H1 (cell line): ENCODE results near the gene SPPL2A. TPM values are rescaled to one million over a fixed set of nuclear protein-coding genes. Genes with fewer than 3 reads are reported as not detected.

ENCODE experiments used
- CTCF ChIA-PET: fragments of 300-600 bp; sonication (Branson Sonifier 250); formaldehyde crosslinking; loops from one replicate; lab custom pipeline; 2021; ENCODE audit not compliant: partially characterized antibody; lab: Charles Lee
- POLR2A ChIA-PET: fragments of 300-600 bp; sonication (Branson Sonifier 250); formaldehyde crosslinking; loops from one replicate; lab custom pipeline; 2021; ENCODE audit warnings: inconsistent platforms; ENCODE audit not compliant: partially characterized antibody; lab: Charles Lee
- DNase-seq, 2 experiments: peaks; one replicate each; pipeline versions ENCODE4 v3.0.0 to v3.0.0-alpha.2; 2010 to 2022; ENCODE audit warnings: low spot score in 2 of 2, low read depth in 1 of 2, mixed read lengths in 1 of 2
- FAIRE-seq: peaks from 2 replicates; lab custom pipeline; 2011; peaks lifted over from hg19 to GRCh38; lab: Jason Lieb, UNC
- H2AFZ ChIP-seq: 2 replicates; pipeline ENCODE4 v1.8.1; 2012; ENCODE audit warnings: low read length, inconsistent platforms
- H2AK5ac ChIP-seq: 2 replicates; pipeline ENCODE4 v1.6.1; 2013; ENCODE audit warnings: low read depth, low read length
- H2BK120ac ChIP-seq: replicated peaks from 2 replicates; pipeline ENCODE3; 2013; ENCODE audit warnings: low read depth, low read length, inconsistent platforms
- H2BK12ac ChIP-seq: 2 replicates; pipeline ENCODE4 v1.6.1; 2013; ENCODE audit warnings: low read depth, low read length
- H2BK15ac ChIP-seq: 2 replicates; pipeline ENCODE4 v1.6.1; 2013; ENCODE audit warnings: low read length
- H2BK20ac ChIP-seq: 2 replicates; pipeline ENCODE4 v1.6.1; 2013; ENCODE audit warnings: low read length
- H2BK5ac ChIP-seq: 2 replicates; pipeline ENCODE4 v1.6.1; 2013; ENCODE audit warnings: low read depth, low read length
- H3K14ac ChIP-seq: 2 replicates; pipeline ENCODE4 v1.6.1; 2013; ENCODE audit warnings: inconsistent platforms; ENCODE audit not compliant: insufficient read length
- H3K18ac ChIP-seq: 2 replicates; pipeline ENCODE4 v1.6.1; 2013; ENCODE audit warnings: low read length; ENCODE audit errors: extremely low read depth
- H3K23ac ChIP-seq: 2 replicates; pipeline ENCODE4 v1.6.1; 2013; ENCODE audit warnings: inconsistent platforms; ENCODE audit not compliant: insufficient read length
- H3K23me2 ChIP-seq: 2 replicates; pipeline ENCODE4 v1.6.1; 2013; ENCODE audit warnings: low read depth, low read length
- H3K27ac ChIP-seq: 2 replicates; pipeline ENCODE4 v1.6.1; 2011; ENCODE audit warnings: low read depth, low read length, inconsistent platforms
- H3K27me3 ChIP-seq, 4 experiments: replicated peaks in 1 of 4; 1 replicate in 1 of 4; 2 replicates in 3 of 4; pipeline versions ENCODE4 v1.6.1 to v1.8.1; 2011 to 2013; ENCODE audit warnings: low read length in 3 of 4, mild to moderate bottlenecking in 3 of 4, inconsistent platforms in 2 of 4, mixed read lengths in 2 of 4, moderate library complexity in 1 of 4; ENCODE audit not compliant: control insufficient read depth in 3 of 4, insufficient read depth in 3 of 4; ENCODE audit errors: extremely low read depth in 1 of 4
- H3K36me3 ChIP-seq, 4 experiments: 2 replicates each; pipeline versions ENCODE4 v1.6.1 to v1.8.1; 2011 to 2013; ENCODE audit warnings: mild to moderate bottlenecking in 4 of 4, low read length in 3 of 4, moderate library complexity in 2 of 4, control low read depth in 1 of 4, inconsistent platforms in 1 of 4; ENCODE audit not compliant: insufficient read depth in 4 of 4, control insufficient read depth in 2 of 4
- H3K4ac ChIP-seq: replicated peaks from 2 replicates; pipeline ENCODE3; 2013; ENCODE audit warnings: low read length, low read depth, mixed read lengths, inconsistent platforms; ENCODE audit not compliant: insufficient read length
- H3K4me1 ChIP-seq, 4 experiments: replicated peaks in 1 of 4; 1 replicate in 1 of 4; 2 replicates in 3 of 4; pipeline versions ENCODE4 v1.6.1 to v1.8.1; 2011 to 2013; ENCODE audit warnings: low read length in 3 of 4, inconsistent platforms in 2 of 4, mixed read lengths in 1 of 4; ENCODE audit not compliant: insufficient read depth in 4 of 4, control insufficient read depth in 3 of 4
- H3K4me2 ChIP-seq, 2 experiments: 2 replicates each; pipeline versions ENCODE4 v1.6.1 to v1.8.1; 2011 to 2013; ENCODE audit warnings: low read depth in 2 of 2, low read length in 2 of 2, control low read depth in 1 of 2, inconsistent platforms in 1 of 2, mild to moderate bottlenecking in 1 of 2; ENCODE audit not compliant: insufficient read depth in 1 of 2
- H3K4me3 ChIP-seq, 4 experiments: fragments of 200-600, 300-600 bp in 1 of 4; sonication (generic), shearing (Covaris generic), sonication (Bioruptor Twin) in 1 of 4; 2 replicates each; pipeline versions ENCODE4 v1.5.1 to v1.8.1; 2011 to 2016; ENCODE audit warnings: low read length in 4 of 4, low read depth in 3 of 4, control low read depth in 2 of 4, inconsistent platforms in 2 of 4, mild to moderate bottlenecking in 2 of 4, mixed read lengths in 1 of 4, moderate library complexity in 1 of 4; ENCODE audit not compliant: insufficient read depth in 2 of 4; ENCODE audit errors: extremely low read depth in 1 of 4
- H3K56ac ChIP-seq: replicated peaks from 2 replicates; pipeline ENCODE3; 2013; ENCODE audit warnings: low read depth, mild to moderate bottlenecking, mixed read lengths, low read length, inconsistent platforms; ENCODE audit not compliant: insufficient read length
- H3K79me1 ChIP-seq: 2 replicates; pipeline ENCODE4 v1.6.1; 2013; ENCODE audit warnings: low read depth, low read length, control low read depth
- H3K79me2 ChIP-seq, 2 experiments: 2 replicates each; pipeline versions ENCODE4 v1.6.1 to v1.8.1; 2012 to 2013; ENCODE audit warnings: low read length in 2 of 2, mild to moderate bottlenecking in 2 of 2, inconsistent platforms in 1 of 2; ENCODE audit not compliant: insufficient read depth in 2 of 2, control insufficient read depth in 1 of 2
- H3K9ac ChIP-seq, 4 experiments: replicated peaks in 1 of 4; 1 replicate in 1 of 4; 2 replicates in 3 of 4; pipeline versions ENCODE4 v1.6.1 to v1.8.1; 2011 to 2013; ENCODE audit warnings: low read depth in 3 of 4, low read length in 3 of 4, control low read depth in 2 of 4, mild to moderate bottlenecking in 2 of 4, moderate library complexity in 2 of 4, inconsistent platforms in 1 of 4; ENCODE audit errors: extremely low read depth in 1 of 4
- H3K9me3 ChIP-seq, 2 experiments: 2 replicates each; pipeline versions ENCODE4 v1.6.1 to v1.8.1; 2012 to 2013; ENCODE audit warnings: mild to moderate bottlenecking in 2 of 2, moderate library complexity in 2 of 2, control low read depth in 1 of 2, inconsistent platforms in 1 of 2, low read depth in 1 of 2, low read length in 1 of 2, mixed read lengths in 1 of 2; ENCODE audit not compliant: insufficient read depth in 2 of 2
- H4K20me1 ChIP-seq, 2 experiments: replicated peaks in 1 of 2; 2 replicates each; pipeline versions ENCODE3 to v1.8.1; 2011 to 2013; ENCODE audit warnings: inconsistent platforms in 2 of 2, low read length in 2 of 2, mild to moderate bottlenecking in 1 of 2; ENCODE audit not compliant: insufficient read depth in 2 of 2, control insufficient read depth in 1 of 2
- H4K5ac ChIP-seq: 2 replicates; pipeline ENCODE4 v1.6.1; 2013; ENCODE audit warnings: low read length, low read depth, mixed read lengths, inconsistent platforms; ENCODE audit not compliant: insufficient read length
- H4K8ac ChIP-seq: 2 replicates; pipeline ENCODE4 v1.8.0; 2013; ENCODE audit warnings: mild to moderate bottlenecking, moderate library complexity, low read length, inconsistent platforms; ENCODE audit not compliant: insufficient read depth; ENCODE audit errors: extremely low read depth
- H4K91ac ChIP-seq: replicated peaks from 2 replicates; pipeline ENCODE3; 2013; ENCODE audit warnings: low read length, mixed read lengths, inconsistent platforms; ENCODE audit not compliant: insufficient read length
- CEBPB ChIP-seq: IDR thresholded peaks from 2 replicates; pipeline ENCODE4 v1.6.1; 2012; ENCODE audit warnings: low read depth, low read length
- EP300 ChIP-seq, 2 experiments: IDR thresholded peaks; 1 replicate in 1 of 2; 2 replicates in 1 of 2; pipeline ENCODE4 v1.6.1; 2011 to 2012; ENCODE audit warnings: low read depth in 2 of 2, low read length in 2 of 2, mild to moderate bottlenecking in 2 of 2, borderline replicate concordance in 1 of 2, inconsistent platforms in 1 of 2, moderate library complexity in 1 of 2
- HDAC2 ChIP-seq, 2 experiments: fragments of 300-600 bp in 1 of 2; sonication (generic) in 1 of 2; IDR thresholded peaks; 2 replicates each; pipeline ENCODE4 v1.6.1; 2011 to 2012; ENCODE audit warnings: low read depth in 2 of 2, low read length in 2 of 2, mild to moderate bottlenecking in 2 of 2, moderate library complexity in 2 of 2, borderline replicate concordance in 1 of 2, inconsistent platforms in 1 of 2
- HDAC6 ChIP-seq: IDR thresholded peaks from one replicate; pipeline ENCODE4 v1.7.1; 2012; ENCODE audit warnings: low read depth, mild to moderate bottlenecking, inconsistent platforms, low read length, moderate library complexity
- PHF8 ChIP-seq: fragments of 200-600 bp; sonication (generic); conservative IDR thresholded peaks from 2 replicates; pipeline ENCODE4 v1.7.1; 2012; ENCODE audit warnings: low read depth, mild to moderate bottlenecking, inconsistent platforms, low read length, moderate library complexity
- whole genome bisulfite sequencing, 2 experiments: shearing (Covaris generic) in 1 of 2; methylation state at CpG; one replicate each; pipeline versions ENCODE4 v1.1.6 to v1.1.7; 2013 to 2015; ENCODE audit warnings: low lambda C conversion rate in 2 of 2, mixed read lengths in 2 of 2, inconsistent platforms in 1 of 2, low coverage in 1 of 2, missing lambda C conversion rate in 1 of 2; ENCODE audit not compliant: insufficient replicate concordance in 2 of 2, insufficient coverage in 1 of 2, insufficient read length in 1 of 2; ENCODE audit errors: extremely low coverage in 1 of 2, missing lambda C conversion rate in 1 of 2; 5-methylcytosine and 5-hydroxymethylcytosine counted together
- polyA plus RNA-seq, 7 experiments: library from polyadenylated mRNA; depleted of rRNA in 3 of 7; stranded (reverse) in 5 of 7; unstranded in 2 of 7; fragments of >200 nt in 5 of 7; fragments of 200-250 nt in 2 of 7; gene quantifications; 1 replicate in 5 of 7; 2 replicates in 1 of 7; 4 replicates in 1 of 7; pipeline versions ENCODE4 v1.2.1 to v1.2.3, GENCODE V29; 2011 to 2013; ENCODE audit warnings: missing spikeins in 2 of 7, mixed read lengths in 2 of 7
- total RNA-seq: library from RNA; stranded (reverse); fragmentation: NEBNext Ultra II Directional; extraction: Animal tissue kit (Norgen Biotek cat#: 25700); gene quantifications from 2 replicates; pipeline ENCODE4 v1.2.1, GENCODE V29; 2021
- TF ChIP-seq, protein P1 (sequence below): IDR thresholded peaks from 2 replicates; pipeline ENCODE4 v1.6.1; 2011; ENCODE audit warnings: low read depth, mild to moderate bottlenecking, low read length; ENCODE audit not compliant: insufficient read depth
- TF ChIP-seq, protein P2 (sequence below): IDR thresholded peaks from 2 replicates; pipeline ENCODE4 v1.6.1; 2012; ENCODE audit warnings: inconsistent platforms

SPPL2A gene
- total and polyA plus RNA-seq, 2 of the 8 experiments (the other 6 are each of a cell fraction or from before 2014, with no cell fraction given), result 15.6 to 52.9 TPM

DNA sequence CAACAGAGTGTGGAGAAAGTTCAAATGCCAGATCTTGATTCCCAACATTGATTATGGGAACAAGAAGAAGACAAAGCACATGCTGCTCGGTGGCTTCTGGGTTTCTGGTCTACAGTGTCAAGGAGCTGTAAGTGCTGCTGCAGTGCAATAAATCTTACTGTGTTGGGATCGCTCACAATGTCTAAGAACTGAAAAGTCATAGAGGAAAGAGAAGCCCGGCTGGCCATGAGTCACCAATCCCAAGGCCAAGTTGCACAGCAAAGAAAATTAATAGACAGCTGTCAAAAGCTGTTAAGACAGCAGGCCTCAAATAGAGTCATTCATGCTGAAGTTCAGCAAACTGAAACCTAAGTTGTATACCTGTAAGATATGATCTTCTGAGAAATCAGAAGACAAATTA, 33.2 kb upstream of the SPPL2A start:
- H2BK20ac ChIP-seq, result no peak overlapping the region
- no peaks in the 10 kb centered on the region for H3K36me3 ChIP-seq
- no peak overlapping the region for H2AK5ac ChIP-seq
- no peak overlapping the region for H4K5ac ChIP-seq
- H2BK5ac ChIP-seq, result no peak overlapping the region
- H3K9ac ChIP-seq, result no peak overlapping the region
- no peaks in the 10 kb centered on the region for H3K4me1 ChIP-seq
- no peaks in the 10 kb centered on the region for H3K27me3 ChIP-seq
- DNase-seq, result no peak
- no peak overlapping the region for H2BK15ac ChIP-seq
- no peak overlapping the region for H3K4me2 ChIP-seq
- H3K27ac ChIP-seq, result no peak overlapping the region
- H3K23ac ChIP-seq, result no peak overlapping the region
- H3K79me1 ChIP-seq, result no peaks in the 10 kb centered on the region
- no peak overlapping the region for H3K4ac ChIP-seq
- 79% methylated on average over 3 of the region's 3 CpGs; no CpG with 5 or more reads in 1 of the 2 experiments for WGBS, 2 experiments
- ChIA-PET CTCF (interaction anchor here (2.3 kb wide), 1 partner anchor 14 kb away, joined by 7 read pairs; no protein-coding TSS in a partner anchor), POLR2A (no interaction called here)
- no peak overlapping the region for H3K56ac ChIP-seq
- H3K14ac ChIP-seq, result no peak overlapping the region
- no peaks in the 10 kb centered on the region for H3K79me2 ChIP-seq
- no peak overlapping the region for H2BK12ac ChIP-seq
- H3K23me2 ChIP-seq, result no peaks in the 10 kb centered on the region
- no peak overlapping the region for H4K8ac ChIP-seq
- TF ChIP-seq, protein P1, sequence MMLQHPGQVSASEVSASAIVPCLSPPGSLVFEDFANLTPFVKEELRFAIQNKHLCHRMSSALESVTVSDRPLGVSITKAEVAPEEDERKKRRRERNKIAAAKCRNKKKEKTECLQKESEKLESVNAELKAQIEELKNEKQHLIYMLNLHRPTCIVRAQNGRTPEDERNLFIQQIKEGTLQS, result no peak
- TF ChIP-seq HDAC6 (no peak), EP300 (IDR thresholded peaks at IDR 0.05; ENCODE audit: borderline replicate concordance in 1 of 2, low read depth in 2 of 2, low read length in 2 of 2) (no peak), CEBPB (no peak), PHF8 (no peak), HDAC2 (IDR thresholded peaks at IDR 0.05; ENCODE audit: borderline replicate concordance in 1 of 2, low read depth in 2 of 2, low read length in 2 of 2) (no peak)
- TF ChIP-seq, protein P2, sequence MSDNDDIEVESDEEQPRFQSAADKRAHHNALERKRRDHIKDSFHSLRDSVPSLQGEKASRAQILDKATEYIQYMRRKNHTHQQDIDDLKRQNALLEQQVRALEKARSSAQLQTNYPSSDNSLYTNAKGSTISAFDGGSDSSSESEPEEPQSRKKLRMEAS, result no peak
- FAIRE-seq, result no peak
- no peak overlapping the region for H2BK120ac ChIP-seq
- no peaks in the 10 kb centered on the region for H3K9me3 ChIP-seq
- H4K91ac ChIP-seq, result no peak overlapping the region
- no peak overlapping the region for H3K4me3 ChIP-seq
- H4K20me1 ChIP-seq, result no peaks in the 10 kb centered on the region
- no peak overlapping the region for H2AFZ ChIP-seq
- no peak overlapping the region for H3K18ac ChIP-seq
